Adrenal gland (tissue), 12 donors: ENCODE data around the gene LCT. TPM values are rescaled to one million over a fixed set of nuclear protein-coding genes. Genes with fewer than 3 reads are reported as not detected.

ENCODE experiments used
- DNase-seq, 7 donors: peaks; one replicate each; pipeline ENCODE4 v3.0.0-alpha.2; 2019 to 2020
- H3K27ac ChIP-seq, 5 donors: fragments of 200-600 bp; sonication (generic) in 4 of 5; 1 replicate in 3 of 5; 2 replicates in 2 of 5; pipeline versions ENCODE4 v1.5.1 to v1.8.0; 2016 to 2020; ENCODE audit warnings: mild to moderate bottlenecking in 1 of 5
- H3K27me3 ChIP-seq: fragments of 200-600 bp; 2 replicates; pipeline ENCODE4 v1.8.0; 2021
- H3K36me3 ChIP-seq, 2 donors: fragments of 200-600 bp; replicated peaks in 1 of 2; 1 replicate in 1 of 2; 2 replicates in 1 of 2; pipeline versions ENCODE4 v1.5.1 to v1.8.0; 2018 to 2022
- H3K4me1 ChIP-seq, 2 donors: fragments of 200-600 bp; replicated peaks in 1 of 2; 1 replicate in 1 of 2; 2 replicates in 1 of 2; pipeline versions ENCODE4 v1.5.1 to v1.8.0; 2018 to 2021
- H3K4me3 ChIP-seq, 4 donors: fragments of 200-600 bp; sonication (generic) in 3 of 4; one replicate each; pipeline ENCODE4 v1.5.1; 2016 to 2018
- H3K9me3 ChIP-seq, 3 donors: fragments of 200-600 bp; sonication (generic) in 1 of 3; replicated peaks in 1 of 3; 1 replicate in 2 of 3; 2 replicates in 1 of 3; pipeline versions ENCODE4 v1.5.1 to v1.8.0; 2016 to 2021
- CTCF ChIP-seq, 6 experiments: fragments of 450-650 bp in 4 of 6; fragments of 200-600 bp in 2 of 6; sonication (generic) in 1 of 6; IDR thresholded peaks; 1 replicate in 5 of 6; 2 replicates in 1 of 6; pipeline versions ENCODE4 v1.5.1 to v1.8.0; 2016 to 2021; ENCODE audit warnings: antibody characterized with exemption in 6 of 6, mild to moderate bottlenecking in 2 of 6, moderate library complexity in 1 of 6
- POLR2A ChIP-seq, 2 donors: fragments of 450-650 bp; IDR thresholded peaks; one replicate each; pipeline ENCODE4 v1.6.1; 2017; ENCODE audit warnings: antibody characterized with exemption in 2 of 2, mild to moderate bottlenecking in 2 of 2, moderate library complexity in 1 of 2
- WGBS, 4 donors: extraction: QIAGEN DNeasy Blood & Tissue Kit in 2 of 4; methylation state at CpG; one replicate each; pipeline versions ENCODE4 v1.1.5 to v1.1.7; 2013 to 2017; 5-methylcytosine and 5-hydroxymethylcytosine counted together
- intact Hi-C, 2 donors: fragments of 100-400 bp; cut with DNase I; formaldehyde crosslinking; loops; one replicate each; pipeline versions ENCODE4 v1.14.1 to v1.15.0; 2022 to 2023
- polyA plus RNA-seq, 3 donors: library from polyadenylated mRNA; stranded (reverse); fragments of 200-250 nt in 2 of 3; fragments of 350-450 nt in 1 of 3; fragmentation: Illumina TruSeq in 1 of 3; extraction: RNeasy Lipid Tissue Mini Kit (QIAGEN cat#74804) in 1 of 3; gene quantifications; one replicate each; pipeline ENCODE4 v1.2.3, GENCODE V29; 2013 to 2014
- total RNA-seq, 9 donors: library from RNA; depleted of rRNA in 4 of 9; stranded (reverse); fragments of >200 nt in 4 of 9; fragments of 120-200 nt in 1 of 9; fragmentation: NEBNext Ultra II Directional in 1 of 9; extraction: Animal tissue kit (Norgen Biotek cat#: 25700) in 1 of 9; gene quantifications; one replicate each; pipeline versions ENCODE4 v1.1.0 to v1.2.4, GENCODE V29; 2013 to 2023
- donor health status: healthy with polysubstance abuse.
- donor health status: Bipolar disorder and iron deficiency.
- donor health status: DM: yes; HTN: yes; CAD: no.
- donor health status: DM: no; HTN: no; CAD: no.
- donor health status: DM: no; HTN: no; CAD: no.
- donor health status: DM: yes; HTN: yes; CAD: no.

The LCT gene
- total and polyA plus RNA-seq, 12 donors, result 0.17 to 0.69 TPM; not detected in 10

- intact Hi-C loops, result no loop called here
- 86 to 96% (median 94%) methylated on average over 2 of the region's 2 CpGs for WGBS, 4 donors
- Histone ChIP-seq H3K4me1 (no peaks in the 10 kb centered on the region), H3K9me3 (no peaks in the 10 kb centered on the region), H3K4me3 (no peak overlapping the region), H3K36me3 (peaks cover 0 to 51% of the 10 kb centered on the region in 2 donors), H3K27ac (no peak overlapping the region), H3K27me3 (no peaks in the 10 kb centered on the region)
- no peak for TF ChIP-seq POLR2A (IDR thresholded peaks at IDR 0.05)
- peak in 4 of 6 experiments; percentile 8 to 29 (median 22) for TF ChIP-seq CTCF (IDR thresholded peaks at IDR 0.05)
- DNase-seq, result no peak
These were observed 52.0 kb downstream of the LCT start for GRCh38 chr2:135785032-135785431.

GRCh38 chr2:135783439-135783838, 53.5 kb downstream of the LCT start:
- 83 to 93% (median 87%) methylated on average over 3 of the region's 3 CpGs for WGBS, 4 donors
- DNase-seq, result no peak
- TF ChIP-seq CTCF (IDR thresholded peaks at IDR 0.05), result no peak
- TF ChIP-seq POLR2A (IDR thresholded peaks at IDR 0.05), result no peak
- Histone ChIP-seq H3K4me3 (no peak overlapping the region), H3K27me3 (no peaks in the 10 kb centered on the region), H3K27ac (no peak overlapping the region), H3K4me1 (no peaks in the 10 kb centered on the region), H3K9me3 (no peaks in the 10 kb centered on the region), H3K36me3 (peaks cover 0 to 64% of the 10 kb centered on the region in 2 donors)
- intact Hi-C loops, result no loop called here

DNA sequence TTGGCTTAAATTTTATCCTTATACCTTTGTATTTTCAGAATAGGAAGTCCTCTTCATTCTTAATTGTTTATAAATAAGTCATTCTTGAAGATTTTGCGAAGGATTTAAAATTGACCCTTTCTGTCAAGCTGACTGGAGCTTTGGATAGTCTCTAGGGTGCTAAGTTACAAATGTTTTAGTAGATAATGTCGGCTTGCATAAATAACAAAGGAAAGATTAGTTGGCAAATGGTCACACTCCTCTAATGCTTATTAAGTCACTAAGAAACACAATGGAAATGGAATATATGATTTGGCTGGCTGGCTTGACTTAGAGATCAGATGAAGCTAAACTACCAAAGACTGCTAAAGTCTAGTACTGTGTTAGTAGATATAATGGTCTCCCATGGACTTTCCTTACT, 54.8 kb downstream of the LCT start:
- no peak for DNase-seq
- no peaks in the 10 kb centered on the region for H3K27me3 ChIP-seq
- TF ChIP-seq POLR2A (IDR thresholded peaks at IDR 0.05), result no peak
- no peak for TF ChIP-seq CTCF (IDR thresholded peaks at IDR 0.05)
- no peak overlapping the region for H3K27ac ChIP-seq
- no peaks in the 10 kb centered on the region for H3K4me1 ChIP-seq
- 84 to 96% (median 88%) methylated on average over 2 of the region's 2 CpGs for WGBS, 4 donors
- intact Hi-C loops, result no loop called here
- H3K4me3 ChIP-seq, result no peak overlapping the region
- H3K9me3 ChIP-seq, result no peaks in the 10 kb centered on the region
- H3K36me3 ChIP-seq, result peaks cover 0 to 69% of the 10 kb centered on the region in 2 donors

DNA sequence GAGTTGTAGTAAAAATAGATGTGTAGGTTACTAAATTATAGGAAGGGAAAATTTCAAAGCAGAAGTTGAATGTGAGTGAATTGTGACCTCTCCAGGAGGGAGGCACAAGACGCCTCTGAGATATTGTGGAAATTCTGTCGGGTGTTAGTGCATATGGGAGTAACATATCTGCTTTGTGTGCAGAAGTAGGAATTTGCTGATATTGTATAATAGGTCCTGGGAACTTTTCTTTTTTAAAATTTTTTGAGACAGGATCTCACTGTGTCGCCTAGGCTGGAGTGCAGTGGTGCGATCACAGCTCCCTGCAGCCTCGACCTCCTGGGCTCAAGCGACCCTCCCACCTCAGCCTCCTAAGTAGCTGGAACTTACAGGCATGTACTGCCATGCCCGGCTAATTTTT, 60.6 kb downstream of the LCT start:
- 96 to 99% (median 98%) methylated on average over 7 of the region's 7 CpGs for WGBS, 4 donors
- Histone ChIP-seq H3K27me3 (no peaks in the 10 kb centered on the region), H3K9me3 (no peaks in the 10 kb centered on the region), H3K27ac (no peak overlapping the region), H3K36me3 (peaks cover 0 to 84% of the 10 kb centered on the region in 2 donors), H3K4me3 (no peak overlapping the region), H3K4me1 (peaks cover 0 to 9% of the 10 kb centered on the region in 2 donors)
- intact Hi-C loops, result no loop called here
- DNase-seq, result no peak
- TF ChIP-seq POLR2A (IDR thresholded peaks at IDR 0.05), result no peak
- no peak for TF ChIP-seq CTCF (IDR thresholded peaks at IDR 0.05)
